Calu3 (cell line): Measurements from ENCODE around the gene SMPD1. TPM values are rescaled to one million over a fixed set of nuclear protein-coding genes. Genes with fewer than 3 reads are reported as not detected.

Experiments
- BruUV-seq: library from RNA; stranded (reverse); fragments of 400-500 nt; replicated peaks from 2 replicates; lab custom pipeline; 2021; lab: Mats Ljungman, UMichigan
- CTCF ChIA-PET: fragments of 300-600 bp; sonication (Branson Sonifier 250); formaldehyde crosslinking; loops from one replicate; lab custom pipeline; 2022; ENCODE audit warnings: antibody characterized with exemption; lab: Charles Lee
- DNase-seq: peaks from one replicate; pipeline ENCODE4 v3.0.0; 2022
- H3K27ac Mint-ChIP-seq: one replicate; pipeline ENCODE4 v1.8.0; 2022; ENCODE audit warnings: mixed read lengths; ENCODE audit not compliant: unreplicated experiment
- H3K27me3 Mint-ChIP-seq: one replicate; pipeline ENCODE4 v1.8.0; 2022; ENCODE audit warnings: mixed read lengths; ENCODE audit not compliant: unreplicated experiment
- H3K36me3 Mint-ChIP-seq: one replicate; pipeline ENCODE4 v1.8.0; 2022; ENCODE audit warnings: mild to moderate bottlenecking, moderate library complexity, mixed read lengths; ENCODE audit not compliant: insufficient read depth, unreplicated experiment
- H3K4me1 Mint-ChIP-seq: one replicate; pipeline ENCODE4 v1.8.0; 2022; ENCODE audit warnings: mild to moderate bottlenecking, low read depth, mixed read lengths; ENCODE audit not compliant: unreplicated experiment
- H3K4me3 Mint-ChIP-seq: one replicate; pipeline ENCODE4 v1.8.0; 2022; ENCODE audit warnings: mild to moderate bottlenecking, low read depth, moderate library complexity, mixed read lengths; ENCODE audit not compliant: unreplicated experiment
- H3K9me3 Mint-ChIP-seq: one replicate; pipeline ENCODE4 v1.8.0; 2022; ENCODE audit warnings: low read depth, mixed read lengths; ENCODE audit not compliant: unreplicated experiment
- CTCF ChIP-seq: fragments of 200-600 bp; IDR thresholded peaks from one replicate; pipeline ENCODE4 v1.8.0; 2022; ENCODE audit warnings: antibody characterized with exemption; ENCODE audit not compliant: unreplicated experiment
- intact Hi-C: fragments of 100-400 bp; cut with micrococcal nuclease; formaldehyde crosslinking; loops from one replicate; pipeline ENCODE4 v1.10.0; 2022; ENCODE audit not compliant: unreplicated experiment
- total RNA-seq: library from RNA; stranded (reverse); gene quantifications from 2 replicates; pipeline ENCODE4 v1.2.3, GENCODE V29; 2022

The SMPD1 gene
- total RNA-seq, 1 experiment from 2014 or later = 21.2 TPM

DNA sequence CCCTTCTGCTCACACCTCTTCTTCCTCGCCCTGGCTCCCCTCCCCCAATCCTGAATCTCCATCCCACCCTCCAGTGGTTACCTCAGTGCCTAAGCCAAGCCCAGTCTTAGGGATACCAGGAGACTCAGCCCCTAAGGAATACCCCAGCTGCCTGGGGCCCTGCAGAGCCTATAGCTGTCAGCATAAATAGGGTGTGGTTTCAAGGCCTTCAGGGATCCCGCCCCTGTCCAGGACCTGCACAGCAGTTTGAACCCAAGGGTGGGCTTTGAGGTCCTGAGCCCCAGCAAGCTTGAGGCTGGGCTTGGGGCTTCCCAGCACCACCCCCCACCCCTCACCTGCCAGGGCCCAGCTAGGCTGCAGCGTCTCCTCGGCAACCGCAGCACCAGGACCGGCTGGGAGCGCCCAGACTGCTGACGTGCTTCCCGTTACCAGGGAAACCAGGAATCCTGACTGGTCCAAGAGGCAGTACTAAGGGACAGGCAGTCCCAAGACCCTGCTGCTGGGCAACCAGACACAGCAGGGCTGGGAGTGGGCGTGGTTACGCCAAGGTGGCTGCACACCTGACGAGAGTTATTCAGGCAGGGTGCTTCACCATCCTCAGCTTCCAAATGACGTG is 14.9 kb downstream of the SMPD1 start:
- H3K4me3 Mint-ChIP-seq = no peak overlapping the region
- TF ChIP-seq CTCF = no peak
- BruUV-seq = no TSS peak
- H3K9me3 Mint-ChIP-seq = no peaks in the 10 kb centered on the region
- intact Hi-C loops = no loop called here
- H3K4me1 Mint-ChIP-seq = no peaks in the 10 kb centered on the region
- H3K36me3 Mint-ChIP-seq = no peaks in the 10 kb centered on the region
- no peak for DNase-seq
- CTCF ChIA-PET = interaction anchor here (0.6 kb wide), 1 partner anchor 92 kb away, joined by 3 read pairs; the partner anchor contains the start of gene DNHD1
- H3K27ac Mint-ChIP-seq = no peak overlapping the region
- H3K27me3 Mint-ChIP-seq = peaks cover 18% of the 10 kb centered on the region

- BruUV-seq = no TSS peak
- H3K36me3 Mint-ChIP-seq = no peaks in the 10 kb centered on the region
- no peak overlapping the region for H3K4me3 Mint-ChIP-seq
- CTCF ChIA-PET = interaction anchor here (0.6 kb wide), 2 partner anchors 63 to 91 kb away, joined by 3 read pairs; partner anchors contain the start of gene DNHD1
- no peak for DNase-seq
- H3K27me3 Mint-ChIP-seq = peaks cover 18% of the 10 kb centered on the region
- H3K4me1 Mint-ChIP-seq = no peaks in the 10 kb centered on the region
- H3K9me3 Mint-ChIP-seq = no peaks in the 10 kb centered on the region
- no peak overlapping the region for H3K27ac Mint-ChIP-seq
- no peak for TF ChIP-seq CTCF
- intact Hi-C loops = no loop called here
These were observed 15.6 kb downstream of the SMPD1 start for GRCh38 chr11:6405846-6406245.

DNA sequence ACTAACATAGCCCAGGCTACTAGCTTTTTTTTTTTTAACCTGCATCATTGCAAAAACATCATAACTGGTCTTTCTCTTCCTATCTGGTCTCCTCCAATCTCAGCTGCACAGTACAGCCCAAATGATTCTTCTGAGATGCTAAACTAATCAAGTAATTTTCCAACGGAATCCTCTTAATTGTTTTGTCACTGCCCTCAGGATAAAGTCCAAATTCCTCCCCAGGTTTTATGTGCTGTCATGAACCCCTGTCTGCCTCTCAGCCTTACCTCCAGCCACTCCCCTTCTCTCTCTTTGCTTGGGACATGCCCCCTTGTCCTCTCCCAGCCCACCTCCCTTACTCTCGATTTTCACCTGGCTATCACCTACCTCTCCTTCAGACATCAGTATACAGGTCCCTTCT is 16.1 kb downstream of the SMPD1 start:
- H3K9me3 Mint-ChIP-seq = no peaks in the 10 kb centered on the region
- no peaks in the 10 kb centered on the region for H3K36me3 Mint-ChIP-seq
- intact Hi-C loops = no loop called here
- H3K4me3 Mint-ChIP-seq = no peak overlapping the region
- no peak for DNase-seq
- CTCF ChIA-PET = interaction anchor here (0.6 kb wide), 1 partner anchor 62 kb away, joined by 3 read pairs; no protein-coding TSS in a partner anchor
- BruUV-seq = no TSS peak
- peaks cover 18% of the 10 kb centered on the region for H3K27me3 Mint-ChIP-seq
- no peaks in the 10 kb centered on the region for H3K4me1 Mint-ChIP-seq
- H3K27ac Mint-ChIP-seq = no peak overlapping the region
- TF ChIP-seq CTCF = no peak

DNA sequence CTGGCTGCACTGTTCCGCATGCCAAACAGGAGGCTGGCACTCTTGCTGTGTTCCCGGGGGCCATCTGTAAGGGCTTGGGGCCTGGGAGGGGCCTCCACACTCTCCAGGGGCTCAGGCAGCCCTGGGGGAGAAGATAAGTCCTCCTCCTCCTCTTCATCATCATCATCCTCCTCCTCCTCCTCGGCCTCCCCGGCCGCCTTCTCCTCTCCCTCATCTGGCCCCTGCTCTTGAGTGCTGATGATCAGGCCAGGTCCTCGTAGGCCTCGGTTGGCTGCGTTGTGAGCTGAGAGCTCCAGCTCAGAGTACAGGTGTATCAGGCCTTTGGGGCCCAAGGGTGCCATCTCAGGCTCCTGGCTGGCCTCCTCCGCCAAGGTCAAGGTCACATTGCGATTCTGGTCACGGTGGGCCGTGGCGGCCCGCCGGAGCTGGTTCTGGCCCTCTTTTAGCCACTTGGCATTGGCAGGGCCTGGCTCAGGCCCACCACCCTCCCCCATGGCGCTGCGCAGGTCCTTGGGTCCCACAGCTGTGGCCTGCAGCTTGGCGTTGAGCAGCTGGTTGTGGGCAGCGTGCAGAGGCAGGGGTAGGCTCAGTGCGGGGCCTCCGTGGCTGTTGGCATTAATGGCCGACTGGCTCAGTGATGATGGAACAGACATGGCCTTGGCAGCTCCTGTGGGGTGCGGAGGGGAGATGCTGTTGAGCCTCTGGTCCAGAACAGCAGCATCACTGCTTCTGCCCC is 20.6 kb downstream of the SMPD1 start:
- no peaks in the 10 kb centered on the region for H3K36me3 Mint-ChIP-seq
- intact Hi-C loops = no loop called here
- no peaks in the 10 kb centered on the region for H3K9me3 Mint-ChIP-seq
- TF ChIP-seq CTCF = no peak
- H3K4me1 Mint-ChIP-seq = no peaks in the 10 kb centered on the region
- no peak overlapping the region for H3K27ac Mint-ChIP-seq
- CTCF ChIA-PET = no interaction called here
- no peak overlapping the region for H3K4me3 Mint-ChIP-seq
- no TSS peak for BruUV-seq
- no peak for DNase-seq
- peaks cover 14% of the 10 kb centered on the region for H3K27me3 Mint-ChIP-seq
